Activated T-helper 9 cell treated with anti-CD3 and anti-CD28 coated beads, Interleukin-2, amount 50 U/mL, for 16 hours (primary cell): ENCODE measurements around the gene VPS37D.
A peak's percentile ranks its signal among the peaks of the same experiment; 100 is the strongest.

Experiments used
- DNase-seq: peaks from one replicate; pipeline ENCODE4 v3.0.0-alpha.2; 2020; ENCODE audit warnings: low read depth

VPS37D gene

DNA sequence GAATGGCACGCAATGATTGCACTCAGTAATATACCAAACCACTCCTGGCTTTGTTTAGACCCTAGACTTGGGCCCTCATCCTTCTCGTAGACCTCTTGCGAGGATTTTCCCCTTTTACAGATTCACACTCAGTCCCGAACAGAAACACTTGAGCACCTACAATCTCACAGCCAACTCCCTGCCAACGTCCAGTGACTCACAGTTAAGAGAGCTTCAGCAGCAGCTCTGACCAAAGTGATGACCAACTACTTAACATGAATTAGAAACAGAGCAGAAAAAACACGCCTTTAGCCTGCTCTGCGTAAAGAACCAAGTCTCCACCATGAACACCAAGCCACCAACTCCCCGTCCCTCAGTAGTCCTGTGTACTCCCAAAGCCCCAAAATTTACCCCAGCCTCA, 13.4 kb downstream of the VPS37D start:
- no peak for DNase-seq

DNA sequence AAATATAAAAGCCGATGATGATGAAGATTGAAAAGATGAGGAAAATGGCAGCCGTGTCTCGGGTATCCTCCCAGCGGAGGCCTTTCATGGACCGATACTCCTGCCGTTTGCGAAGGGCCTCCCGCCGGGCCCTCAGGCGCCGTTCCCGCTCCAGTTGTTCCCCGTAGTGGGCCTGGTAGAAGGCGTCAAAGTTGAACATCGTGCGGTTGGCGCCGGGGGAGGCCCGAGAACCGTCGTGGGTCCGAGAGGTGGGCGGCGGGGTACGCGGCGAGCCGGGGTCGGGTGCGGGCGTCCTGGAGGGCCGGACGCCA, 15.1 kb downstream of the VPS37D start:
- DNase-seq = no peak

DNA sequence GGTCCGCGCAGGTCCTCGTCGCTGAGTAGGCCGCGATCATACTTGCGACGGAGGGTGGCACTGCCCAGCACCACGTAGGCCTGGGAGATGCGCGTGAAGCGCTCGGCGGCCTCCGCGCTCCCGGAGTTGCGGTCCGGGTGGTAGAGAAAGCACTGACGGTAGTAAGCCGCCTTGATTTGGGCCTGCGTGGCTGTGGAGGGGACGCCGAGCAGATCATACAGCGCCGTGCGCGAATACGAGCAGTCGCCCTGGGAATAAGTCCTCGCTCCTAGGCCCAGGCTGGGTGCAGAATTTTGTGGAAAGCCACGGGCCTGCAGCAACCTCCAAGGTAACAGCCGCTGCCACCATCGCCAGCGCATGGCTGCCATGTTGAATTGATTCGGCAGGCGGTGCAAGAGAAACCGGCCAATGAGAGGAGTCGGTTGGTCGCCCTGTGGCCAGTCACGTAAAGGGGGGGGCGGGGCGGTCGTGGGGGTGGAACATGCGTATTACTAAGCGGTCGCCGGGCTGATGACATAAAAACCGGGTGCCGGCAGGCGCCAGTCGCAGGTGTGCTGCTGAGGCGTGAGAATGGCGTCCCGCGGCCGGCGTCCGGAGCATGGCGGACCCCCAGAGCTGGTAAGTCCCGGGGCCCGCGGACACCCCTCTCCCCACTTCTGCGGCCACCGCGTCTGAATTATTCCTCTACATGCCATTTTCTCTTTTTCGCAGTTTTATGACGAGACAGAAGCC, 15.6 kb downstream of the VPS37D start, which contains the start of the genes BUD23 and DNAJC30:
TSS of gene BUD23 (plus strand) at position 542 of the 732 bp plus-strand sequence. CDS start at position 571, 29 bp downstream.
TSS of gene DNAJC30 (minus strand) at position 398 of the 732 bp plus-strand sequence. CDS start at position 368, 30 bp downstream.
- peak; percentile 96 for DNase-seq

DNA sequence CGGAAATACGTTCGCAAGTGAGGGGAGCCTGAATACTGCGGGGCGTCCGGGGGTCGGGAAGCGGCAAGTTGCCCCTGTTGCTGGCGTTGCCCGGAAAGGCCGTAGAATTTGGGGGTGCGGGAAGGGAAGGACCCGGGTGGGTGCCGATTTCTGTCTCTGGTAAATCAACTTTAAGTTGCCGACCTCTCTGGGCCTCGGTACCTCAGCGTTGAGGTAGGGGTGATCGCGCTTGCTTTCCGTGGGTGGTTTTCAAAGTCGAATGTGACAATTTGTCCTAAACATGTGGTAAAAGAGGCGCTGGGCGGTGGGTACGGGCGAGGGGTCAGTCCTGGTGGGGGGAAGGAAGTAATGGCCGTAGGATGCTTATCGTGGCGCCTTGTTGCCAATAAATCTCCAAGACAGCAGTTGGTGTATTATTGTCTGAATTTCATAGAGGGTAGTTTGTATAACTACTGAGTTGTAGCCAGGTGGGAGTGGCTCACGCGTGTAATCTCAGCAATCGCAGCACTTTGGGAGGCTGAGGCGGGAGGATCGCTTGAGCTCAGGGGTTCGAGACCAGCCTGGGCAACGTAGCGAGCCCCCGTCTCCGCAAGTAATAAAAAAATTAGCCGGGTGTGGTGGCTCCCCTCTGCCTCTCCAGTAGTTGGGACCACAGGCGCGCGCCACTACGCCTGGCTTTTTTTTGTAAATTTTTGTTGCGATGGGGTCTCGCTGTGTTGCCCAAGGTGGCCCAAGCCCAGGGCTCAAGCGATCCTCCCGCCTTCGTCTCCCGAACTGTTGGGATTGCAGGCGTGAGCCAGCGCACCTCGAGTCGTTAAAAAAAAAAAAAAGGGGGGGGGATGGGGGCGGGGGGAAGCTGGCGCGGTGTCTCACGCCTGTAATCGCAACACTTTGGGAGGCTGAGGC, 16.4 kb downstream of the VPS37D start:
- no peak for DNase-seq

DNA sequence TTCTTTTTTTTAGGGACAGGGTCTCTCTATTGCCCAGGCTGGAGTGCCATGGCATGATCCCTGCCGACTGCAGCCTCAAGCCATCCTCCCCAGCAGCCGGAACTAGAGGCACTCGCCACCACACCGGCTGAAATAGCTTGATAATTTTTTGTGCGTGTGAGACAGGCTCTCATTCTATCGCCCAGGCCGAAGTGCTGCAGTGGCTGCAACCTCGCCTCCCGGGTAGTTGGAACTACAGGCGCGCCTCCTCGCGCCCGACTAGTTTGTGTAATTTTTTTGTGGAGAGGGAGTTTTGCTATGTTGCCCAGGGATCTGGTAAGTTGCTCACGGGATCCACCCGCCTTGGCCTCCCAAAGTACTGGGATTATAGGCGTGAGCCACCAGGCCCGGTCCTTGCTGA, 17.7 kb downstream of the VPS37D start:
- DNase-seq = no peak

DNA sequence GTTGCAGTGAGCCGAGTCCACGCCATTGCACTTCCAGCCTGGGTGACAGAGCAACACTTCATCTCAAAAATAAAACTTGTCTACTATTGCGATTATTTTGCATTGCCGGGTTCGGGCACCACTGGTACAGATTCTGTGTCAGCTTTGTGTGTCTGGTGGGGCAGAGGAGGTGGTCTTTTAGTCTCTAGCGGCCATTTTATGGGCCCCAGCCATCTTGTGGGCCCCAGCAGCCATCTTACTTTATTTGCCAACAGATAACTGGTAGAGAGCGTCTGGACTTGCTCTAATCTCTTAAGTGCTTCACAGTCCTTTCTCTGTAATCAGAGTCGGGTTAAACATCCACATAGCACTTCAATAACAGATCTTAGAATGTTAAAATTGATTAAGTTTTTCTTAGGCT, 20.7 kb downstream of the VPS37D start:
- DNase-seq = no peak

DNA sequence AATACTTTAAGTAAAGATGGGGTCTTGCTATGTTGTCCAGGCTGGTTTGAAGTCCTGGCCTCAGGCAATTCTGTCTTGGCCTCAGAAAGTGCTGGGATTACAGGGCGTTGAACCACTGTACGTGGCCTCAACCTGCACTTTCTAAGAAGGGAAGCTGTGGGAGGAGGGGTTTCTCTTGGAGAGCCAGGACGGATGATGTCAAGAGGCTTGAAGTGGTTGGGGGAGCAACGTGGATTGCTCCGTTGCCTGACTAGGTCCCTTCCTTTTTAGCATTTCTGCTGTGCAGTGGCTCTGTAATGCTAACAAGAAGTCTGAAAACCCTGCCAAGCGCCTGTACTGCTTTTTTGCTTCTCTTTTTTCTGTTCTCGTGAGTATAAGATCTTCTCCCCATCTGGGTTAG, 23.0 kb downstream of the VPS37D start:
- no peak for DNase-seq

DNA sequence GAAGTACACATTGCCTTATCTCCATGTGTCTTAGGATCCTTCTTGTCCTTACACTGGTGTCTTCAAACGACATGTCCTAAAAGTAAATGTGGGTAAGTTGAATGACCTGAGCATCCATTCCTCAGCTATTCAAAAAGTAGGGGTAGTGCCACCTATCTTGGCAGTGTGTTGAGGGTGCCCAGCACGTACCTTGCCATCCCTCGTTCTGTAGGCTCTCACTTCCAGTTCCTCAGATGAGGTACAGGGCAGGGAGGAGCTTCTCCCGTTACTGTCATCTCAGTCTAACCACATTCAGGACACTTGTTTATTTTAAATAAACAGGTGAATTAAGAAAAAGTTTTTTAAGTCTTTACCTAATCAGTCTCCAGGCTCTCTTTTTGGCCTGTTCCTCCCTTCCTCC, 28.7 kb downstream of the VPS37D start:
- DNase-seq = no peak

DNA sequence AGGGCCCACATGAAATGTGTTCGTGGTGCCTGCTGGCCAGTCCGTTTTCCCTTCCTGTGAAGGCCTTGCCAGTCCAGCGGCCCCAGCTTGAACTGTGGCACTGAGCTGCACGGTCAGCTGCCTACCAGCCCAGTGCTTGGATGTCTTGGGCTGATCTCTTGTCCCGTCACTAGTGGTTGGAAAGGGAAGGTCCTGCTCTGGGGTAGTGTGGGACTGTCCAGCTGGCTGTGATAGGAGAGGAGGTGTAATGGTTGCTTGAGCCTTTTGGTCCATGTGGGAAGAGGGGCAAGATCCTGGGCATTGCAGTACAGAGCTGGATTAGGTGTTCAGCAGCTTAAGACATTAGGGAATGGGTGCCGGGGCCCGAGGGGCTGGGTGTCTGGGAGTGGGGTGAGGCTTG, 30.8 kb downstream of the VPS37D start:
- DNase-seq = no peak

DNA sequence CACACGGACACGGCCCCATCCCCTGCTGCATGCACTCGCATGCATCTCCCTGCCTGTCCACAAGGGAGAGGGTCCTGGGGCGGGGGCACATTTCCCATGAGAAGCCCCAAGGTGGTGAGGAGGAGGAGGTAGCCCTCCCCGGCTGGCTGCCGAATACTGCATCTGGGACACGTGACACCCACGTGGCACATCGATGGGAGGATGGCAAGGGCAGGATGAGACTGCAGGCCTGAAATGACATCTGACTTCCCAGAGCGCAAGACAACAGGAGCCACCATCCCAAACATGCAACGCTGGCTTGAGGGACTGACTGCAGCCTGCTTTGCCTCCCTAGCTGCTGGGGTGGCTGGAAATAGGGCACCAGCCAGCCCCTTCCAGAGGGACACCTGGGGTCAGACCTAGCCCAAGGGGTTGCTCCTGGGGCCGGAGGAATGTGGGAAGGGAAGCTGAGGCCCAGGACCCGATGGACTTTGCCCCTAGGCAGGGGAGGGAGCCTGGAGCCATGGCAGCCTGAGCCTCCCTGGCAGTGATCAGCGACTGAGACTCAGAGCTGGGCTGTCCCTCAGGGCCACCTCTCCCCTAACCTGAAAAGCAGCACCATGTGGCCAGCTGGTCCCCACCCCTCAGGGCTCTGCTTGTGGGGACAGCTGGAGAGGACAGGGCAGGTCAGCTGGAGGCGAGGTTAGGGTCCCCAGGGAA, 31.9 kb downstream of the VPS37D start:
- DNase-seq = no peak

DNA sequence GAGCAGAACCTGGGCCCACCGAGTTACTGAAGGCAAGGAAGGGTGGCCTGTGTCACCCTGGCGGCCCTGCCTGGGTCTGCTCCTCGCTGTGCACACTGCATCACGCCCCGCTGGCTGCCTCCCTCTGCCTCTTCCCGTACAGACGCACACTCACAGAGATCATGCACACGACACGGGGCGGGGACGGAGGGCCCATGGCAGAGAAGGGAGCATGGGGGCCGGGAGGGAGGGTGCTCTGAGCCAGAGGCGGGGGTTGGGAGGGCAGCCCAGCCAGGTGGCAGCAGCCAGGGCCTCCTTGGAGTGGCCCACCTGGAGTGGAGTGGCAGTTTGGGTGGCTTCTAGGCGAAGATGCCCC, 32.4 kb downstream of the VPS37D start:
- DNase-seq = no peak

DNA sequence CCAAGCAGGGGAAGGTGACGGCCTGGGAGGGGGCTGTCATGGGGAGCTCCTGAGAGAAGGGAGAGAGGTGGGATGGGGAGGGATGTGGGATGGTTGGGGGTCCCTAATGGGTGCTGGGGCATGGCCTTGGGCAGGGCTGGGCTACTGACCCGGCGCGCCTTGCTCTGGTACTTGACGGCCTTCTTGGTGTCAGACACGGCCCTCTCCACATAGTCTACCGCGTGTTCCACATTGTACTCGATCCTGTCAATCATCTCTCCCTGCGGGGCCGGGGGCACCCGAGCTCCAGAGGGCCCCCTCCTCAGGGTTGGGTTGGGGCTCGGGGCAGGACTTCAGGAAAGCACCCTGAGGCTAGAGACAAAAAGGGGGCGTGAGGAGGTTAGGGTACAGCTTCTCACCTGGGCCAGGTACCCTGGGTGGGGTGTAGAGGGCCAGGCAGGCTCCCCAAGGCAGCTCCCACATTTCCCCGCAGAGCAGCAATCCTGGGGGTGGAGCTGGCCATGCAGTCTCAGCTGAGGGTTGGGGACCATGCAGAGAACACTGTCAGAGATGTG, 33.0 kb downstream of the VPS37D start:
- no peak for DNase-seq

DNA sequence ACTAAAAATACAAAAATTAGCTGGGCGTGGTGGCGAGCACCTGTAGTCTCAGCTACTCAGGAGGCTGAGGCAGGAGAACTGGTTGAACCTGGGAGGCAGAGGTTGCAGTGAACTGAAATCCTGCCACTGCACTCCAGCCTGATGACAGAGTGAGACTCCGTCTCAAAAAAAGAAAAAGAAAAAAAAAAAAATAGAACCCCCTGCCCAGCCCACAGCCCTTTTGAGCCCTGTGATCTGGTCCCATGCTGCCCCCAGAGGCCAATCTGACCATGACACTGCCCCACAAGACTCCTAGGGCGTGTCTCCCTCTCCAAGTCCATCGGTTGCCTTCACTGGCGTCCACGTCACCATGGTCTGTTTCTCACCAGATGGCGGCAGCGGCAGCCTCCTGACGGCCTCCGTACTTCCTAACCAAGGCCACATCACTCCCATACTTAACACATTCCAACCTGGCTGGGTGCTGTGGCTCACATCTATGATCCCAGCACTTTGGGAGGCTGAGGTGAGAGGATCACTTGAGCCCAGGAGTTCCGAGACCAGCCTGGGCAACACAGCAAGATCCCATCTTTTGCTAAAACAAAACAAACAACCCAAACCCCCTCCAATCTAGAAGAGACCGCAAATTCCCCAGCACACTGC, 33.8 kb downstream of the VPS37D start:
- DNase-seq = no peak

DNA sequence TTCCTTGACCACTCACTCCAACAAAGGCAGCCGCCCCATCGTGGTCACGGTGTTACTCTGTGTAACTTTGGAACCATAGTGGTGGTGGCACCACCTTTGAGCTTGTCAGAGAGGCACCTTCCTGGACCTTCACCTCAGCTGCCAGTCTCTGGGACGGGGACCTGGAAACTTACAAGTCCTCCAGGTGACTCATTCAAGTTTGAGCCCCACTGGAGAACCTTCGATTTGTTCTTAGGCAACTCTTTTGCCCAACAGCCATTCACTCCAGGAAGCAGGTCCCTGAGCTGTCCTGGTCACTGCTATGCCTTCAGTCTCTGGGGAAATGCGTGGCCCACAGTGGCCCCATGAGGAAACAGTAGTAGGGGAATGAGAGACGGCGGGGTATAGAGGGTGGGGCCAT, 34.6 kb downstream of the VPS37D start:
- DNase-seq = no peak

DNA sequence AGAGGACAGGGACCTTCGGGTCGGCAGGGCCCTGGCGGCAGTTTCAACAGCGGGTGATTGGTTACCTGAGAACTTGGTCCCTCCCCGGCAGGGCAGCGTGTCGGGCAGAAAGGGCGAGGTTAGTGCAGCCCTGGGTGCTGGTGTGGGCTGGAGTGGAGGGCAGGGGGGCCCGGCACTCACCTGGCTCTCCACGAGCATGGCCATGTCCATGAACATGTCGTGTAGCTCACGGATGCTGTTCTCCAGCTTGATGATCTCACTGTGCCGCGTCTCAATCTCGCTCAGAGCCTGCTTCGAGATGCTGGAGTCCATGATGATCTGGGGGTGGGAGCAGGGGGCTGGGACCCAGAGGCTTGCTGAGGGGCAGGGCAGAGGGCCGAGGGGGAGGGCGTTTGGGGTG, 35.0 kb downstream of the VPS37D start:
- DNase-seq = no peak

DNA sequence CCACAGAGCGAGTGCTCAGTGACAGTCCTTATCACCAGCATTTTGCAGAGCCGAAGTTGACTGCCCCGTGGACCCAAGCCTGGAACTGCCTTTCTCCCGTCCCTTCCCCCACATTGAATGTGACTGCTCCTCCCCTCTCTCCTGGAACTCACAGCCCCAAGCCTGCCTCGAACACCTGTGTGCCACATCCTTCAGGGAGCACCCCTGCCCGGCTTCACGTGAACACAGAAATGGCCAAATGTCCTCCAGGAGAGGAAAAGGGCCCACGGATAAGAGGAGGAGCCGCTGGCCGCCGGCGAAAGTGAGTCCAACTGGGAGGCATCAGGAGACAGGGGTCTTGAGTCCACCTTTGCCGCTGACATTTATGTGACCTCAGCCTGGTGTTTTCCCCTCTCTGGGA, 35.6 kb downstream of the VPS37D start:
- DNase-seq = no peak

DNA sequence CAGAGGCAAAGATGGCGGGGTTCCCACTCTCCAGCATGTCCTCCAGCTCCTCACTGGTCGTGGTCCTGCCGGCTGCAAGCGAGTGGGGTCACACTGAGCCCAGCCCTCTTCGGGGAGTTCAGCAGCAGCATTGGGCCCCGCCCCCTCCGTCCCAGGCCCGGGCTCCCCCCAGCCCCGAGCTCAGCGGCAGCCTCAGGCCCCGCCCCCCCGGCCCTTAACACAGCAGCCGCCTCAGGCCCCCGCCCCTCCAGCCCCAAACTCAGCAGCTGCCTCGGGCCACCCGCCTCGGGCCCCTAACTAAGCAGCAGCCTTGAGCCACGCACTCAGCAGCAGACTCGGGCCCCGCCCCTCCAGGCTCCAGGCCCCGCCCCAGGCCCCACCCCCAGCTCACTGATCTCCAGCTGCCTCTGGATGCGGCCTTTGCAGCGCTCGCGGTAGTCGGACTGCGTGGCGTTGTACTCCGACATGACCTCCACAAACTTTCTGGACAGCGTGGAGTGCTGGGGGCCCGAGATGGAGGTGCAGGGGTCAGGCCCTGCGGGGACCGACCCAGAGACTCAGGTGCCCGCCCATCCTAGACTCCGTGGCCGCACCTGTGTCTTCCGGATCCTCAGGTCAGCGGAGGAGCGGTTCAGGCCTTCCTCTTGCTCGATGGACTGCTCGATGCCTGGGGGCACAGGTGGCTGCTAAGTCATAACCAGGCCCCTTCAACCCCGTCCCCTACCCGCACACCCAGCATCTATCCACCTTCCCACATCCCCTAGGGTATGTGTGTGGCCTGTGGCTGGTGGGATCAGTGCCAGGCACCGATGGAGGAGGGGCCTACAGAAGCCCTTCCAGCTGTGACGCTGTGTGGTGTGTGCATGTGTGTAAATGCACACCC, 36.4 kb downstream of the VPS37D start:
- no peak for DNase-seq

DNA sequence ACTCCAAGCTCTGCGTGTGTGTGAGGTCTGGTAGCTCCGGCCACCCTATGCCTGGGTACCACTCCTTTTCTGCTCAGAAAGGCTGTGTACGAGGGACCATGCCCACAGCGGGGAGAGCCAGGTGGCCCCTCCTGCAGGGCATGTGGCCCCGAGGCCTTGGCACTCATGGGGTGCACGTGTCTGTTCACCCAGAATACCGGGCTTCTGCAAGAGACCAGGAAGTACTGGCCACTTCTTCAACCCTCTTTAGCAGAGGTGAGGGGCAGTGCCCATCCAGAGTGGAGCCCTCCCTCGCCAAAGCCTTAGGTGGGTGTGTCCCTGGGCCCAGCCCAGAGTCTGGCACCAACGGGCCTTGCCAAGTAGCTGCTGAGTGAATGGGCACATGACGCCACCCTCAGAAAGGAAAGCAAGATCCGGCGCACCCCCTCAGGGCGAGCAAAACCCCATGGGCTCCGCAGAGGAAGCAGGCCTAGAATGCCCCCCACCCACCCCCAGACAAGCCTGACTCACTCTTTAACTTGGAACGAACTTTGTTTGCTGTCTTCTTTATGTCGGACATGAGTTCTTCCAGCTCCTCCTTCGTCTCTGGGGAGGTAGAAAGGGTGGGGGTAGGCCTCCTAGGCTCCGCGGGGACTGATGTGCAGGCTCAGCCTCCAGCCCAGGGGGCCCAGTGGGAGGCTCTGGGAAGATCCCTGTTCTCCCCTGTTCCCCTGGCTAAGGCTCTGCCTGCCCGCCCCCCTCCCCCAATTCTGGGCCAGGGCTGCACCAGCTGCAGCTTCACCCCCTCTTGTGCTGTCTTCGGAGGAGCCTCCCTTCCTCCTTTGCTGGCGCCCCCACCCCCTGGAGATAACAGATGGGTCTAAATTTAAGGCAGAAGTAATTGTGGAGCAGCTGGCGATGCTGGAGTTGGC, 37.3 kb downstream of the VPS37D start:
- DNase-seq = no peak

DNA sequence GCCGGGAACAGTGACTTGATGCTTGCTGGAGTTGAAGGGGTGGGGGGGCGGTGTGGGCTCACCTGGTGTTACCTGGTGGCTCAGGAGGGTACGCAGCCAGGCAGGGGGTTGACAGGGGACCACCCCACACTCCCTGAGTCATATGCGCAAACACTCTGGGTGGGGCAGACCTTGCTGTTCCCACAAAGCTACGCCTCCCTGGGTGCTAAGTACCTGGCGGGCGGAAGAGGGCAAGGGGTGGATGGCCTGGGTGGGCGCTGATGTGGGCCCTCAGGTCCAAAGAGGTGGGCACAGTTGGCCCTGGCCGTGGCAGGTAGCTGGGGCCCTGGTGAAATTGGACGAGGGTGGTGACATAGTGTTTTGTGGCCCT, 37.9 kb downstream of the VPS37D start:
- DNase-seq = no peak
